H1 (cell line): ENCODE results near the gene ADGRL3. TPM values are rescaled to one million over a fixed set of nuclear protein-coding genes. Genes with fewer than 3 reads are reported as not detected.

ENCODE experiments used
- BRCA1 ChIP-seq: IDR thresholded peaks from 2 replicates; pipeline ENCODE4 v1.6.1; 2012; ENCODE audit warnings: low read depth, low read length, improper control_type of control experiment
- CEBPB ChIP-seq: IDR thresholded peaks from 2 replicates; pipeline ENCODE4 v1.6.1; 2012; ENCODE audit warnings: low read depth, low read length
- CHD1 ChIP-seq: IDR thresholded peaks from 2 replicates; pipeline ENCODE4 v1.6.1; 2012; ENCODE audit warnings: low read depth, low read length, improper control_type of control experiment
- CHD2 ChIP-seq: IDR thresholded peaks from 2 replicates; pipeline ENCODE4 v1.6.1; 2012; ENCODE audit warnings: low read length, improper control_type of control experiment
- HDAC2 ChIP-seq, 2 experiments: fragments of 300-600 bp in 1 of 2; sonication (generic) in 1 of 2; IDR thresholded peaks; 2 replicates each; pipeline ENCODE4 v1.6.1; 2011 to 2012; ENCODE audit warnings: low read depth in 2 of 2, low read length in 2 of 2, mild to moderate bottlenecking in 2 of 2, moderate library complexity in 2 of 2, borderline replicate concordance in 1 of 2, inconsistent platforms in 1 of 2
- POLR2A ChIP-seq, 2 experiments: IDR thresholded peaks; 1 replicate in 1 of 2; 2 replicates in 1 of 2; pipeline ENCODE4 v1.6.1; 2011; ENCODE audit warnings: low read depth in 2 of 2, low read length in 2 of 2, mild to moderate bottlenecking in 2 of 2; ENCODE audit errors: control extremely low read depth in 1 of 2
- SAP30 ChIP-seq: fragments of 300-600 bp; sonication (generic); IDR thresholded peaks from 2 replicates; pipeline ENCODE4 v1.7.1; 2012; ENCODE audit warnings: low read length, moderate library complexity, mild to moderate bottlenecking, inconsistent platforms; ENCODE audit not compliant: insufficient read depth, insufficient replicate concordance
- SIN3A ChIP-seq, 2 experiments: IDR thresholded peaks in 1 of 2; conservative IDR thresholded peaks in 1 of 2; 2 replicates each; pipeline ENCODE4 v1.6.1; 2011 to 2012; ENCODE audit warnings: low read length in 2 of 2, improper control_type of control experiment in 1 of 2, low read depth in 1 of 2, mild to moderate bottlenecking in 1 of 2
- SIRT6 ChIP-seq: IDR thresholded peaks from one replicate; pipeline ENCODE4 v1.7.1; 2012; ENCODE audit warnings: low read length, inconsistent platforms
- SP1 ChIP-seq: IDR thresholded peaks from 2 replicates; pipeline ENCODE4 v1.6.1; 2011; ENCODE audit warnings: low read depth, low read length
- polyA plus RNA-seq, 7 experiments: library from polyadenylated mRNA; depleted of rRNA in 3 of 7; stranded (reverse) in 5 of 7; unstranded in 2 of 7; fragments of >200 nt in 5 of 7; fragments of 200-250 nt in 2 of 7; gene quantifications; 1 replicate in 5 of 7; 2 replicates in 1 of 7; 4 replicates in 1 of 7; pipeline versions ENCODE4 v1.2.1 to v1.2.3, GENCODE V29; 2011 to 2013; ENCODE audit warnings: missing spikeins in 2 of 7, mixed read lengths in 2 of 7
- total RNA-seq: library from RNA; stranded (reverse); fragmentation: NEBNext Ultra II Directional; extraction: Animal tissue kit (Norgen Biotek cat#: 25700); gene quantifications from 2 replicates; pipeline ENCODE4 v1.2.1, GENCODE V29; 2021
- TF ChIP-seq, protein P1 (sequence below): fragments of 300-600 bp; sonication (generic); IDR thresholded peaks from 2 replicates; pipeline ENCODE4 v1.7.1; 2012; ENCODE audit warnings: low read length, moderate library complexity, mild to moderate bottlenecking, inconsistent platforms; ENCODE audit not compliant: insufficient replicate concordance
- TF ChIP-seq, protein P2 (sequence below): IDR thresholded peaks from 2 replicates; pipeline ENCODE4 v1.6.1; 2011; ENCODE audit warnings: low read depth, mild to moderate bottlenecking, low read length; ENCODE audit not compliant: insufficient read depth

The ADGRL3 gene
- total and polyA plus RNA-seq, 2 of the 8 experiments (the other 6 are each of a cell fraction or from before 2014, with no cell fraction given) = 6.6 to 13.0 TPM

DNA sequence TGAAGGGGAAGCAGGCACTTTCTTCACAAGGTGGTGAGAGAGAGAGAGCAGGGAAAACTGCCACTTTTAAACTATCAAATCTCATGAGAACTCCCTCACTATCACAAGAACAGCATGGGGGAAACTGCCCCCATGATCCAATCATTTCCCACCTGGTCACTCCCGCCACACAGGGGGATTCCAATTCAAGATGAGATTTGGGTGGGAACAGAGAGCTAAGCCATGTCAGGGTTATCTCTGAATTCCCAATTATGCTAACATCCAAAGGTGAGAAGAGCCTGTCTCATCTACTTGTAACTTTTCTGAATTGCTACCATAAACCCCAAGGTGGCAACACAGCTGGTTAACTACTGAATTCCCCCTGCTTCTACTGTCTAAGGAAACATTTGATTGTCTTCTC lies 758.5 kb downstream of the ADGRL3 start (continued):
- TF ChIP-seq, protein P1, sequence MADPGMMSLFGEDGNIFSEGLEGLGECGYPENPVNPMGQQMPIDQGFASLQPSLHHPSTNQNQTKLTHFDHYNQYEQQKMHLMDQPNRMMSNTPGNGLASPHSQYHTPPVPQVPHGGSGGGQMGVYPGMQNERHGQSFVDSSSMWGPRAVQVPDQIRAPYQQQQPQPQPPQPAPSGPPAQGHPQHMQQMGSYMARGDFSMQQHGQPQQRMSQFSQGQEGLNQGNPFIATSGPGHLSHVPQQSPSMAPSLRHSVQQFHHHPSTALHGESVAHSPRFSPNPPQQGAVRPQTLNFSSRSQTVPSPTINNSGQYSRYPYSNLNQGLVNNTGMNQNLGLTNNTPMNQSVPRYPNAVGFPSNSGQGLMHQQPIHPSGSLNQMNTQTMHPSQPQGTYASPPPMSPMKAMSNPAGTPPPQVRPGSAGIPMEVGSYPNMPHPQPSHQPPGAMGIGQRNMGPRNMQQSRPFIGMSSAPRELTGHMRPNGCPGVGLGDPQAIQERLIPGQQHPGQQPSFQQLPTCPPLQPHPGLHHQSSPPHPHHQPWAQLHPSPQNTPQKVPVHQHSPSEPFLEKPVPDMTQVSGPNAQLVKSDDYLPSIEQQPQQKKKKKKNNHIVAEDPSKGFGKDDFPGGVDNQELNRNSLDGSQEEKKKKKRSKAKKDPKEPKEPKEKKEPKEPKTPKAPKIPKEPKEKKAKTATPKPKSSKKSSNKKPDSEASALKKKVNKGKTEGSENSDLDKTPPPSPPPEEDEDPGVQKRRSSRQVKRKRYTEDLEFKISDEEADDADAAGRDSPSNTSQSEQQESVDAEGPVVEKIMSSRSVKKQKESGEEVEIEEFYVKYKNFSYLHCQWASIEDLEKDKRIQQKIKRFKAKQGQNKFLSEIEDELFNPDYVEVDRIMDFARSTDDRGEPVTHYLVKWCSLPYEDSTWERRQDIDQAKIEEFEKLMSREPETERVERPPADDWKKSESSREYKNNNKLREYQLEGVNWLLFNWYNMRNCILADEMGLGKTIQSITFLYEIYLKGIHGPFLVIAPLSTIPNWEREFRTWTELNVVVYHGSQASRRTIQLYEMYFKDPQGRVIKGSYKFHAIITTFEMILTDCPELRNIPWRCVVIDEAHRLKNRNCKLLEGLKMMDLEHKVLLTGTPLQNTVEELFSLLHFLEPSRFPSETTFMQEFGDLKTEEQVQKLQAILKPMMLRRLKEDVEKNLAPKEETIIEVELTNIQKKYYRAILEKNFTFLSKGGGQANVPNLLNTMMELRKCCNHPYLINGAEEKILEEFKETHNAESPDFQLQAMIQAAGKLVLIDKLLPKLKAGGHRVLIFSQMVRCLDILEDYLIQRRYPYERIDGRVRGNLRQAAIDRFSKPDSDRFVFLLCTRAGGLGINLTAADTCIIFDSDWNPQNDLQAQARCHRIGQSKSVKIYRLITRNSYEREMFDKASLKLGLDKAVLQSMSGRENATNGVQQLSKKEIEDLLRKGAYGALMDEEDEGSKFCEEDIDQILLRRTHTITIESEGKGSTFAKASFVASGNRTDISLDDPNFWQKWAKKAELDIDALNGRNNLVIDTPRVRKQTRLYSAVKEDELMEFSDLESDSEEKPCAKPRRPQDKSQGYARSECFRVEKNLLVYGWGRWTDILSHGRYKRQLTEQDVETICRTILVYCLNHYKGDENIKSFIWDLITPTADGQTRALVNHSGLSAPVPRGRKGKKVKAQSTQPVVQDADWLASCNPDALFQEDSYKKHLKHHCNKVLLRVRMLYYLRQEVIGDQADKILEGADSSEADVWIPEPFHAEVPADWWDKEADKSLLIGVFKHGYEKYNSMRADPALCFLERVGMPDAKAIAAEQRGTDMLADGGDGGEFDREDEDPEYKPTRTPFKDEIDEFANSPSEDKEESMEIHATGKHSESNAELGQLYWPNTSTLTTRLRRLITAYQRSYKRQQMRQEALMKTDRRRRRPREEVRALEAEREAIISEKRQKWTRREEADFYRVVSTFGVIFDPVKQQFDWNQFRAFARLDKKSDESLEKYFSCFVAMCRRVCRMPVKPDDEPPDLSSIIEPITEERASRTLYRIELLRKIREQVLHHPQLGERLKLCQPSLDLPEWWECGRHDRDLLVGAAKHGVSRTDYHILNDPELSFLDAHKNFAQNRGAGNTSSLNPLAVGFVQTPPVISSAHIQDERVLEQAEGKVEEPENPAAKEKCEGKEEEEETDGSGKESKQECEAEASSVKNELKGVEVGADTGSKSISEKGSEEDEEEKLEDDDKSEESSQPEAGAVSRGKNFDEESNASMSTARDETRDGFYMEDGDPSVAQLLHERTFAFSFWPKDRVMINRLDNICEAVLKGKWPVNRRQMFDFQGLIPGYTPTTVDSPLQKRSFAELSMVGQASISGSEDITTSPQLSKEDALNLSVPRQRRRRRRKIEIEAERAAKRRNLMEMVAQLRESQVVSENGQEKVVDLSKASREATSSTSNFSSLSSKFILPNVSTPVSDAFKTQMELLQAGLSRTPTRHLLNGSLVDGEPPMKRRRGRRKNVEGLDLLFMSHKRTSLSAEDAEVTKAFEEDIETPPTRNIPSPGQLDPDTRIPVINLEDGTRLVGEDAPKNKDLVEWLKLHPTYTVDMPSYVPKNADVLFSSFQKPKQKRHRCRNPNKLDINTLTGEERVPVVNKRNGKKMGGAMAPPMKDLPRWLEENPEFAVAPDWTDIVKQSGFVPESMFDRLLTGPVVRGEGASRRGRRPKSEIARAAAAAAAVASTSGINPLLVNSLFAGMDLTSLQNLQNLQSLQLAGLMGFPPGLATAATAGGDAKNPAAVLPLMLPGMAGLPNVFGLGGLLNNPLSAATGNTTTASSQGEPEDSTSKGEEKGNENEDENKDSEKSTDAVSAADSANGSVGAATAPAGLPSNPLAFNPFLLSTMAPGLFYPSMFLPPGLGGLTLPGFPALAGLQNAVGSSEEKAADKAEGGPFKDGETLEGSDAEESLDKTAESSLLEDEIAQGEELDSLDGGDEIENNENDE = no peak
- TF ChIP-seq BRCA1 (no peak), SAP30 (no peak), SIRT6 (no peak), CHD2 (no peak), POLR2A (IDR thresholded peaks at IDR 0.05; ENCODE audit: control extremely low read depth in 1 of 2, low read depth in 2 of 2, low read length in 2 of 2) (no peak), SIN3A (conservative IDR thresholded peaks at IDR 0.05 in 1 of 2, IDR thresholded peaks at IDR 0.05 in 1 of 2; ENCODE audit: low read depth in 1 of 2, low read length in 2 of 2) (no peak), SP1 (no peak), CHD1 (no peak), CEBPB (no peak), HDAC2 (IDR thresholded peaks at IDR 0.05; ENCODE audit: borderline replicate concordance in 1 of 2, low read depth in 2 of 2, low read length in 2 of 2) (no peak)
- TF ChIP-seq, protein P2, sequence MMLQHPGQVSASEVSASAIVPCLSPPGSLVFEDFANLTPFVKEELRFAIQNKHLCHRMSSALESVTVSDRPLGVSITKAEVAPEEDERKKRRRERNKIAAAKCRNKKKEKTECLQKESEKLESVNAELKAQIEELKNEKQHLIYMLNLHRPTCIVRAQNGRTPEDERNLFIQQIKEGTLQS = no peak
